Stimulated activated CD8-positive, alpha-beta memory T cell treated with anti-CD3 and anti-CD28 coated beads, Interleukin-15, amount 100 ng/mL, for 48 hours (primary cell): ENCODE results near the gene SGSM2.

Experiments
- DNase-seq, 2 donors: peaks; one replicate each; pipeline ENCODE4 v3.0.0-alpha.2; 2020; ENCODE audit warnings: low read depth in 2 of 2

The SGSM2 gene

GRCh38 chr17:2420176-2420575 is 82.9 kb downstream of the SGSM2 start:
- DNase-seq = no peak

- no peak for DNase-seq
Measured at GRCh38 chr17:2421315-2422147, 84.2 kb downstream of the SGSM2 start.

- no peak for DNase-seq
Measured at GRCh38 chr17:2423271-2423670, 86.0 kb downstream of the SGSM2 start.

DNA sequence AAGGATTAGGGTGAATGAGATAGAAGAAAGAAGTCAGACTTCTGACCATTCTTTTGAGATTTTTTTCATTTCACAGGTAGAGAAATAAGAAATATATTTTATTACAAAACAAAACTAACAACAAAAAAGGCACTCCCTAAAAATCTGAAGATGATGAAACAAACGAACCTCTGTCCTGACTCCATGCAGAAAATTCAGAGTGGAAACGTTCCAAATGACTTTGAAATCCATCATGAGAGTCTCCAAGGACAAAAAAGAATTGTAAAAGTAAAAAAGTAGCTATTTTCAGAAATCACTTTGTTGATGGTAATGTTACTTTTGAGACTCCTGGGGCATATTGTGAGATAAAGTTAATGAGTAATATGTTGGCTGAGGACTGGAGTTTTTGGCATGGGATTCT is 89.9 kb downstream of the SGSM2 start:
- no peak for DNase-seq

GRCh38 chr17:2427910-2428309 is 90.6 kb downstream of the SGSM2 start:
- DNase-seq = no peak
